ENCODE results near the gene SEC16A. TPM values are rescaled to one million over a fixed set of nuclear protein-coding genes. Genes with fewer than 3 reads are reported as not detected.

Gene SEC16A
- total and polyA plus RNA-seq, 2 donors from 2014 or later, result 37.0 to 67.1 TPM

DNA sequence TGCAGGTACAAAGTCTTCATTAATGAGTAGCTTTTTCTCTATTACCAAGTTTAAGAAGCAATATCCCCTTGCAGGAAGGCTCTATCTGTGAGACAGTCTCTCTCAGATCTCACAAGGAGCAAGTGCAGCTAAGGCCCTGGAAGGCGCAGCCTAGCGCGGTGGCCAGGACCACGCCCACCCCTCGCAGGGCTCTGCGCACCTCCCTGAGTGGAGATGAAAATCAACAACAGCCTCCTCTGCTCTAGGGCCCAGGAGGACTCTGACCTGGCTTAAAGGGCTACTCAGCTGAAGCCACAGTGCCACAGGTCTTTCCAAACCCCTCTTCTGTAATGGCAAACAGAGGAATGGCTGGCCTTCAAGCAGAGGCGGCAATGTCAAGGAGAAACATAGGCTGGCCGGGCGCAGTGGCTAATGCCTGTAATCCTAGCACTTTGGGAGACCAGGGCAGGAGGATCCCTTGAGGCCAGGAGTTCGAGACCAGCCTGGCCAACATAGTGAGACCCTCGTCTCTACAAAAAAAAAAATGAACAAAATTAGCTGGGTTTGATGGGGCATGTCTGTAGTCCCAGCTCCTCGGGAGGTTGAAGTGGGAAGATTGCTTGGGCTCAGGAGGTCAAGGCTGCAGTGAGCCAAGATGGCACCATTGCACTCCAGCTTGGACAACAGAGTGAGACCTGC, 11.9 kb downstream of the SEC16A start:
- no peaks in the 10 kb centered on the region for H3K9me3 ChIP-seq (ENCODE audit: control insufficient read depth in 2 of 3, insufficient read depth in 1 of 3, low read length in 3 of 3)
- no peaks in the 10 kb centered on the region for H3K27me3 ChIP-seq (ENCODE audit: control insufficient read depth, insufficient read depth, low read length)
- FAIRE-seq (no peak), DNase-seq (no peak)
- peaks cover 2 to 70% (median 47%) of the 10 kb centered on the region in 3 donors for H3K36me3 ChIP-seq (ENCODE audit: control insufficient read depth in 2 of 3, insufficient read depth in 3 of 3, low read length in 3 of 3)
- no peak overlapping the region for H3K9ac ChIP-seq (ENCODE audit: low read length in 3 of 3)
- peaks cover 0 to 15% (median 12%) of the 10 kb centered on the region in 3 donors for H3K4me1 ChIP-seq (ENCODE audit: control insufficient read depth in 2 of 3, insufficient read depth in 2 of 3, low read depth in 1 of 3, low read length in 3 of 3)
- intact Hi-C loops (cut with DNase I), result no loop called here
- H3K4me3 ChIP-seq (ENCODE audit: low read length in 3 of 3), result no peak overlapping the region
- H3K27ac ChIP-seq (ENCODE audit: low read depth in 2 of 2, low read length in 2 of 2), result no peak overlapping the region
- TF ChIP-seq, protein P1, sequence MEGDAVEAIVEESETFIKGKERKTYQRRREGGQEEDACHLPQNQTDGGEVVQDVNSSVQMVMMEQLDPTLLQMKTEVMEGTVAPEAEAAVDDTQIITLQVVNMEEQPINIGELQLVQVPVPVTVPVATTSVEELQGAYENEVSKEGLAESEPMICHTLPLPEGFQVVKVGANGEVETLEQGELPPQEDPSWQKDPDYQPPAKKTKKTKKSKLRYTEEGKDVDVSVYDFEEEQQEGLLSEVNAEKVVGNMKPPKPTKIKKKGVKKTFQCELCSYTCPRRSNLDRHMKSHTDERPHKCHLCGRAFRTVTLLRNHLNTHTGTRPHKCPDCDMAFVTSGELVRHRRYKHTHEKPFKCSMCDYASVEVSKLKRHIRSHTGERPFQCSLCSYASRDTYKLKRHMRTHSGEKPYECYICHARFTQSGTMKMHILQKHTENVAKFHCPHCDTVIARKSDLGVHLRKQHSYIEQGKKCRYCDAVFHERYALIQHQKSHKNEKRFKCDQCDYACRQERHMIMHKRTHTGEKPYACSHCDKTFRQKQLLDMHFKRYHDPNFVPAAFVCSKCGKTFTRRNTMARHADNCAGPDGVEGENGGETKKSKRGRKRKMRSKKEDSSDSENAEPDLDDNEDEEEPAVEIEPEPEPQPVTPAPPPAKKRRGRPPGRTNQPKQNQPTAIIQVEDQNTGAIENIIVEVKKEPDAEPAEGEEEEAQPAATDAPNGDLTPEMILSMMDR (IDR thresholded peaks at IDR 0.05; ENCODE audit: borderline replicate concordance, extremely low read depth, insufficient read depth), result no peak

DNA sequence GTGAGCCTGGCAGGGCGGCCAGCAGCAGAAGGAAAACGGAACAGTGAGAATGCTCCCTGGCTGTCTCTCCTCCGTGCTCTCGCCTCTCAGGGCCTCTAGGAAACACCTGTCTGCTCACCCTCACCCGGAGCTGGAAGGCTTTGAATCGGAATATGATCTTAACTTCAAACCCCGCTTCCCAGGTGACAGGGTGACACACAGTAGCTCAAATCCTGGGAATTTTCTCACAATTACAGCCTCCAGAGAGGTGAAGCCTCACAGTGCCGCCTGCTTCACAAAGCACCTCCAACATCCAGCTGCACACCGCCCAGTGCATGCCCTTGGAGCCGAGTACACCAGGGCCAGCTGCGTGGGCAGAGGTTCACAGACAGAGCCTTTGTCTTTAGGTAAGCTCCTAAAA, 12.5 kb downstream of the SEC16A start:
- TF ChIP-seq, protein P1 (IDR thresholded peaks at IDR 0.05; ENCODE audit: borderline replicate concordance, extremely low read depth, insufficient read depth), result no peak
- DNase-seq, result no peak
- H3K36me3 ChIP-seq (ENCODE audit: control insufficient read depth in 2 of 3, insufficient read depth in 3 of 3, low read length in 3 of 3), result peaks cover 2 to 66% (median 42%) of the 10 kb centered on the region in 3 donors
- FAIRE-seq, result no peak
- H3K4me3 ChIP-seq (ENCODE audit: low read length in 3 of 3), result no peak overlapping the region
- peaks cover 0 to 15% (median 12%) of the 10 kb centered on the region in 3 donors for H3K4me1 ChIP-seq (ENCODE audit: control insufficient read depth in 2 of 3, insufficient read depth in 2 of 3, low read depth in 1 of 3, low read length in 3 of 3)
- H3K27me3 ChIP-seq (ENCODE audit: control insufficient read depth, insufficient read depth, low read length), result no peaks in the 10 kb centered on the region
- H3K27ac ChIP-seq (ENCODE audit: low read depth in 2 of 2, low read length in 2 of 2), result no peak overlapping the region
- no peak overlapping the region for H3K9ac ChIP-seq (ENCODE audit: low read length in 3 of 3)
- H3K9me3 ChIP-seq (ENCODE audit: control insufficient read depth in 2 of 3, insufficient read depth in 1 of 3, low read length in 3 of 3), result no peaks in the 10 kb centered on the region
- intact Hi-C loops (cut with DNase I), result no loop called here

DNA sequence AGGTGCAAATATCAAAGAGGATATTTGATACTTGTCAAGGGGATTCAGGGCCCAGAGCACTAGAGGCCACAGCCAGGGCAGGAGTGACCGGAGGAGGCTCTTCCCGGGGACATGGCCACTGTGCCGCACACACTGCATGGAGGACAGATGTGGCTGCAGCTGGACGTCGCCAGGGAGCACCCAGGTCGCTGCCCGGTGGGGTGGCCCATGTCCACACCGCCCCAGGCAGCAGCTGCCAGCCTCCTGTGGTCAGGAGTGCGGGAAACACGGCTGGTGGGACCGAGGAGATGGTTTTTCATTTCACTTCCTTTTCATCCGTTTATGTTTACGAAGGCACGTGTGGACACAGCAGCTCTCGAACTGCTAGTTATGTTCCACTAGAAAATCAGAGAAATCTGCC, 15.1 kb downstream of the SEC16A start:
- H3K27me3 ChIP-seq (ENCODE audit: control insufficient read depth, insufficient read depth, low read length), result no peaks in the 10 kb centered on the region
- peaks cover 0 to 15% (median 12%) of the 10 kb centered on the region in 3 donors for H3K4me1 ChIP-seq (ENCODE audit: control insufficient read depth in 2 of 3, insufficient read depth in 2 of 3, low read depth in 1 of 3, low read length in 3 of 3)
- TF ChIP-seq, protein P1 (IDR thresholded peaks at IDR 0.05; ENCODE audit: borderline replicate concordance, extremely low read depth, insufficient read depth), result no peak
- no peak overlapping the region for H3K9ac ChIP-seq (ENCODE audit: low read length in 3 of 3)
- DNase-seq (no peak), FAIRE-seq (no peak)
- no peak overlapping the region for H3K4me3 ChIP-seq (ENCODE audit: low read length in 3 of 3)
- intact Hi-C loops (cut with DNase I), result no loop called here
- no peak overlapping the region for H3K27ac ChIP-seq (ENCODE audit: low read depth in 2 of 2, low read length in 2 of 2)
- no peaks in the 10 kb centered on the region for H3K9me3 ChIP-seq (ENCODE audit: control insufficient read depth in 2 of 3, insufficient read depth in 1 of 3, low read length in 3 of 3)
- H3K36me3 ChIP-seq (ENCODE audit: control insufficient read depth in 2 of 3, insufficient read depth in 3 of 3, low read length in 3 of 3), result peaks cover 0 to 63% (median 44%) of the 10 kb centered on the region in 3 donors
